RKO (cell line): ENCODE data around the gene ASB7.

Experiments
- DNase-seq: peaks from one replicate; pipeline ENCODE4 v3.0.0-alpha.2; 2016; ENCODE audit warnings: low spot score

ASB7 gene

GRCh38 chr15:100597862-100598261, 4.5 kb upstream of the ASB7 start:
- no peak for DNase-seq

GRCh38 chr15:100598655-100599054, 3.7 kb upstream of the ASB7 start:
- DNase-seq = no peak

GRCh38 chr15:100601163-100601562, 1.2 kb upstream of the ASB7 start:
- DNase-seq = peak; percentile 44

- DNase-seq = no peak
These were observed 749 bp upstream of the ASB7 start for GRCh38 chr15:100601617-100602063.

GRCh38 chr15:100602823-100603393, 519 bp downstream of the ASB7 start:
- peak; percentile 60 for DNase-seq

GRCh38 chr15:100612539-100612938, 10.2 kb downstream of the ASB7 start:
- no peak for DNase-seq

GRCh38 chr15:100613208-100613607, 10.8 kb downstream of the ASB7 start:
- no peak for DNase-seq

- DNase-seq = no peak
These were observed 11.9 kb downstream of the ASB7 start for GRCh38 chr15:100614336-100614735.

GRCh38 chr15:100614918-100615317, 12.5 kb downstream of the ASB7 start:
- DNase-seq = no peak

- no peak for DNase-seq
These were observed 13.4 kb downstream of the ASB7 start for GRCh38 chr15:100615801-100616200.

- DNase-seq = no peak
These were observed 14.3 kb downstream of the ASB7 start for GRCh38 chr15:100616700-100617099.

- no peak for DNase-seq
These were observed 20.9 kb downstream of the ASB7 start for GRCh38 chr15:100623301-100623700.

- DNase-seq = peak; percentile 73
These were observed 25.5 kb downstream of the ASB7 start for GRCh38 chr15:100627789-100628395.

- DNase-seq = no peak
These were observed 26.4 kb downstream of the ASB7 start for GRCh38 chr15:100628746-100629145.

- no peak for DNase-seq
These were observed 29.4 kb downstream of the ASB7 start for GRCh38 chr15:100631831-100632230.

- no peak for DNase-seq
These were observed 31.3 kb downstream of the ASB7 start for GRCh38 chr15:100633763-100634075.

GRCh38 chr15:100635406-100636071, 33.1 kb downstream of the ASB7 start:
- DNase-seq = no peak

- DNase-seq = no peak
These were observed 35.9 kb downstream of the ASB7 start for GRCh38 chr15:100638177-100638730.

GRCh38 chr15:100642213-100642949, 40.0 kb downstream of the ASB7 start:
- no peak for DNase-seq

GRCh38 chr15:100642950-100643338, 40.6 kb downstream of the ASB7 start:
- no peak for DNase-seq

- no peak for DNase-seq
These were observed 43.3 kb downstream of the ASB7 start for GRCh38 chr15:100645671-100646070.

GRCh38 chr15:100648951-100649350, 46.6 kb downstream of the ASB7 start:
- no peak for DNase-seq

- peak; percentile 12 for DNase-seq
These were observed 48.3 kb downstream of the ASB7 start for GRCh38 chr15:100650685-100651084.
